OCI-LY7 (cell line): ENCODE measurements around the gene DUSP21. TPM values are rescaled to one million over a fixed set of nuclear protein-coding genes. Genes with fewer than 3 reads are reported as not detected.

Experiments used
- BruUV-seq: library from RNA; stranded (reverse); fragments of 400-500 nt; replicated peaks from 2 replicates; lab custom pipeline; 2021; lab: Mats Ljungman, UMichigan
- CTCF ChIA-PET: fragments of 300-600 bp; sonication (Branson Sonifier 250); formaldehyde crosslinking; loops from one replicate; lab custom pipeline; 2022; ENCODE audit warnings: antibody characterized with exemption; ENCODE audit not compliant: unreplicated experiment; lab: Charles Lee
- POLR2A ChIA-PET: fragments of 300-600 bp; sonication (Branson Sonifier 250); formaldehyde crosslinking; loops from one replicate; lab custom pipeline; 2022; ENCODE audit warnings: antibody characterized with exemption; lab: Charles Lee
- DNase-seq: peaks from one replicate; pipeline ENCODE4 v3.0.0-alpha.2; 2015; ENCODE audit warnings: low spot score
- H2AFZ ChIP-seq: fragments of 200-600 bp; sonication (generic), shearing (Covaris generic); 2 replicates; pipeline ENCODE4 v1.6.1; 2014; ENCODE audit warnings: mild to moderate bottlenecking, antibody characterized with exemption, low read length, moderate library complexity
- H3K27ac ChIP-seq: fragments of 200-600 bp; sonication (generic); 2 replicates; pipeline ENCODE4 v1.5.1; 2014; ENCODE audit warnings: mixed run types, low read depth, mild to moderate bottlenecking, moderate library complexity, low read length, inconsistent platforms; ENCODE audit not compliant: poor library complexity, severe bottlenecking
- H3K36me3 ChIP-seq: fragments of 200-600 bp; sonication (generic); 2 replicates; pipeline ENCODE4 v1.6.1; 2014; ENCODE audit warnings: mild to moderate bottlenecking, antibody characterized with exemption, low read length, moderate library complexity, mixed read lengths; ENCODE audit not compliant: insufficient read depth
- H3K4me1 ChIP-seq: fragments of 200-600 bp; sonication (generic); 2 replicates; pipeline ENCODE4 v1.5.1; 2014; ENCODE audit warnings: mild to moderate bottlenecking, low read length; ENCODE audit not compliant: insufficient read depth, poor library complexity, severe bottlenecking
- H3K4me2 ChIP-seq: fragments of 200-600 bp; sonication (generic); 2 replicates; pipeline ENCODE4 v1.6.1; 2014; ENCODE audit warnings: mild to moderate bottlenecking, low read length
- H3K4me3 ChIP-seq: fragments of 200-600 bp; sonication (generic); 2 replicates; pipeline ENCODE4 v1.5.1; 2014; ENCODE audit warnings: mild to moderate bottlenecking, low read depth, low read length; ENCODE audit not compliant: poor library complexity, severe bottlenecking
- H3K79me2 ChIP-seq: fragments of 200-600 bp; sonication (generic); 2 replicates; pipeline ENCODE4 v1.6.1; 2016; ENCODE audit warnings: low read depth, mild to moderate bottlenecking, low read length, moderate library complexity, mixed read lengths; ENCODE audit not compliant: insufficient read depth
- H3K9me2 ChIP-seq: fragments of 200-600 bp; sonication (generic); 2 replicates; pipeline ENCODE4 v1.6.1; 2016; ENCODE audit warnings: mild to moderate bottlenecking, low read length, mixed read lengths; ENCODE audit not compliant: insufficient read depth
- H3K9me3 ChIP-seq: fragments of 200-600 bp; sonication (generic); 2 replicates; pipeline ENCODE4 v1.6.1; 2014; ENCODE audit warnings: mild to moderate bottlenecking, mixed run types, low read length, mixed read lengths
- H4K20me1 ChIP-seq: fragments of 200-600 bp; sonication (generic); 2 replicates; pipeline ENCODE4 v1.6.1; 2014; ENCODE audit warnings: mild to moderate bottlenecking, antibody characterized with exemption, low read length, moderate library complexity, mixed read lengths; ENCODE audit not compliant: insufficient read depth
- EZH2phosphoT487 ChIP-seq: fragments of 200-600 bp; sonication (generic); IDR thresholded peaks from 2 replicates; pipeline ENCODE4 v1.6.1; 2018; ENCODE audit warnings: low read depth, borderline replicate concordance, mild to moderate bottlenecking, mixed run types, antibody characterized with exemption, low read length, moderate library complexity, mixed read lengths
- intact Hi-C: fragments of 100-400 bp; cut with micrococcal nuclease; formaldehyde crosslinking; loops from one replicate; pipeline ENCODE4 v1.10.0; 2022; ENCODE audit not compliant: unreplicated experiment
- total RNA-seq, 2 experiments: library from RNA; depleted of rRNA in 1 of 2; stranded (reverse); fragments of >200 nt in 1 of 2; shearing (Covaris generic) in 1 of 2; gene quantifications; 2 replicates each; pipeline ENCODE4 v1.2.3, GENCODE V29; 2014 to 2022
- TF ChIP-seq, protein P1 (sequence below): fragments of 200-600 bp; sonication (generic); conservative IDR thresholded peaks from 2 replicates; pipeline ENCODE4 v1.5.1; 2014; ENCODE audit warnings: mild to moderate bottlenecking, antibody characterized with exemption, low read length, moderate library complexity, mixed read lengths

Gene DUSP21
- total RNA-seq, 2 experiments from 2014 or later: not detected

GRCh38 chrX:44875185-44875489 is 31.3 kb downstream of the DUSP21 start:
- H3K36me3 ChIP-seq: peaks cover 25% of the 10 kb centered on the region
- H3K79me2 ChIP-seq: peaks cover 74% of the 10 kb centered on the region
- peak overlapping the region; percentile 87 for H3K27ac ChIP-seq
- no peak overlapping the region for H2AFZ ChIP-seq
- DNase-seq: no peak
- H3K9me3 ChIP-seq: no peaks in the 10 kb centered on the region
- CTCF ChIA-PET: no interaction called here
- H3K9me2 ChIP-seq: no peaks in the 10 kb centered on the region
- peaks cover 7% of the 10 kb centered on the region; the same call in 1 of the 2 replicates for H4K20me1 ChIP-seq
- H3K4me1 ChIP-seq: peaks cover 5% of the 10 kb centered on the region
- peak overlapping the region; percentile 87 for H3K4me2 ChIP-seq
- no TSS peak for BruUV-seq
- peak overlapping the region; percentile 73 for H3K4me3 ChIP-seq
- intact Hi-C loops: no loop called here
- POLR2A ChIA-PET: interaction anchor here (0.7 to 1.1 kb wide), 6 partner anchors 11 to 315 kb away, joined by 3 to 5 read pairs (median 3); no protein-coding TSS in a partner anchor
- no peak for TF ChIP-seq EZH2phosphoT487
- TF ChIP-seq, protein P1, sequence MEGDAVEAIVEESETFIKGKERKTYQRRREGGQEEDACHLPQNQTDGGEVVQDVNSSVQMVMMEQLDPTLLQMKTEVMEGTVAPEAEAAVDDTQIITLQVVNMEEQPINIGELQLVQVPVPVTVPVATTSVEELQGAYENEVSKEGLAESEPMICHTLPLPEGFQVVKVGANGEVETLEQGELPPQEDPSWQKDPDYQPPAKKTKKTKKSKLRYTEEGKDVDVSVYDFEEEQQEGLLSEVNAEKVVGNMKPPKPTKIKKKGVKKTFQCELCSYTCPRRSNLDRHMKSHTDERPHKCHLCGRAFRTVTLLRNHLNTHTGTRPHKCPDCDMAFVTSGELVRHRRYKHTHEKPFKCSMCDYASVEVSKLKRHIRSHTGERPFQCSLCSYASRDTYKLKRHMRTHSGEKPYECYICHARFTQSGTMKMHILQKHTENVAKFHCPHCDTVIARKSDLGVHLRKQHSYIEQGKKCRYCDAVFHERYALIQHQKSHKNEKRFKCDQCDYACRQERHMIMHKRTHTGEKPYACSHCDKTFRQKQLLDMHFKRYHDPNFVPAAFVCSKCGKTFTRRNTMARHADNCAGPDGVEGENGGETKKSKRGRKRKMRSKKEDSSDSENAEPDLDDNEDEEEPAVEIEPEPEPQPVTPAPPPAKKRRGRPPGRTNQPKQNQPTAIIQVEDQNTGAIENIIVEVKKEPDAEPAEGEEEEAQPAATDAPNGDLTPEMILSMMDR: no peak

- peaks cover 7% of the 10 kb centered on the region; the same call in 1 of the 2 replicates for H4K20me1 ChIP-seq
- peaks cover 28% of the 10 kb centered on the region for H3K36me3 ChIP-seq
- POLR2A ChIA-PET: interaction anchor here (1.0 kb wide), 1 partner anchor 25 kb away, joined by 3 read pairs; no protein-coding TSS in a partner anchor
- peak overlapping the region; percentile 87 for H3K4me2 ChIP-seq
- BruUV-seq: no TSS peak
- TF ChIP-seq EZH2phosphoT487: no peak
- TF ChIP-seq, protein P1: no peak
- peak overlapping the region; percentile 73 for H3K4me3 ChIP-seq
- H3K9me2 ChIP-seq: no peaks in the 10 kb centered on the region
- H3K9me3 ChIP-seq: no peaks in the 10 kb centered on the region
- DNase-seq: no peak
- no peak overlapping the region for H2AFZ ChIP-seq
- peaks cover 82% of the 10 kb centered on the region for H3K79me2 ChIP-seq
- H3K4me1 ChIP-seq: peaks cover 5% of the 10 kb centered on the region
- no peak overlapping the region for H3K27ac ChIP-seq
- CTCF ChIA-PET: no interaction called here
- intact Hi-C loops: no loop called here
Measured at GRCh38 chrX:44876086-44876485, 32.3 kb downstream of the DUSP21 start.

- ChIA-PET POLR2A (interaction anchor here (1.0 kb wide), 1 partner anchor 25 kb away, joined by 3 read pairs; no protein-coding TSS in a partner anchor), CTCF (no interaction called here)
- Histone ChIP-seq H2AFZ (no peak overlapping the region), H3K27ac (no peak overlapping the region), H3K4me2 (no peak overlapping the region), H3K79me2 (peaks cover 82% of the 10 kb centered on the region), H3K36me3 (peaks cover 32% of the 10 kb centered on the region), H3K4me3 (no peak overlapping the region), H3K4me1 (no peaks in the 10 kb centered on the region), H3K9me2 (no peaks in the 10 kb centered on the region), H4K20me1 (peaks cover 7% of the 10 kb centered on the region; the same call in 1 of the 2 replicates), H3K9me3 (no peaks in the 10 kb centered on the region)
- intact Hi-C loops: no loop called here
- BruUV-seq: no TSS peak
- TF ChIP-seq, protein P1: no peak
- TF ChIP-seq EZH2phosphoT487: no peak
- DNase-seq: no peak
Measured at GRCh38 chrX:44876767-44877166, 32.9 kb downstream of the DUSP21 start.
